ENCODE results near the gene BLOC1S5. TPM values are rescaled to one million over a fixed set of nuclear protein-coding genes. Genes with fewer than 3 reads are reported as not detected.

Gene BLOC1S5
- total RNA-seq, 3 donors from 2014 or later = 12.5 to 26.2 (median 16.6) TPM

DNA sequence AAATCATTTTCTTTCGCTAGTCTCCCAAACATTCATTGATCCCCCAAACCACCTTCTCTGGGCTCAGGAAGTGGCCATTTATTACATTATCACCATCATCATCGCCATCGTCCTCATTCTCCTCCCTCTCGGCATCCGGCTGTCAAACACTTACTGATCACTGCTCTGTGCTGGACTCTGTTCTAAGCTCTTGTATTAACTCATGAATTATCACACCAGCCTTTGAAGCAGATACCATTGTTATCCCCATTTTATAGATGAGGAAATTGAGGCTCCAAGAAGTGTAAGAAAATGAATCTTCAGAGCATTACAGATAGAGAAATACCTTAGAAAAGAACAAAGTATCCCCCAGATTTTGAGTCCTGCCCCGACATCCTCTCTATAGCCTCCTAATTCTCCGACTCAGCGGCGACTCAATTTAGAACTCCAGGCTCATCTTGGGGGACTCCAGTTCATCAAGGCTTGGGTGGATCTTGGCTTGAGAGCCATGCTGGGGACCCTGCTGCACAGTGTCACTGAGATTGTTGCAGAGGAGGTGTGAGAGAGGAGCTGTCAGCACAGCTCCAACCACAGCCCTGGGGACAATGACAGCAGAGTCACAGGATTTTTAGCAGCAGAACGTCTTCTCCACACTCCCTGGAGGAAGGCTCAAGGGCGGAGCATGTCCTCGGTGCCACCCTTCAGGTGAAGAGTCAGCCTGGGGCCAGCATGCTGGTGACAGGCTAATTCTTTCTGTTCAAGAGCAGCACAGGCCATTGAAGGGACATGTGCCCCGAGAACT is 44.8 kb upstream of the BLOC1S5 start:
- Histone ChIP-seq H3K4me1 (no peaks in the 10 kb centered on the region), H3K9me3 (no peaks in the 10 kb centered on the region), H3K36me3 (no peaks in the 10 kb centered on the region), H3K4me3 (no peak overlapping the region), H3K27ac (no peak overlapping the region), H3K27me3 (no peaks in the 10 kb centered on the region)
- no peak for DNase-seq (ENCODE audit: low spot score in 2 of 2)
- intact Hi-C loops (cut with DNase I; ENCODE audit: low total_unique reads) = no loop called here
- TF ChIP-seq, protein P1, sequence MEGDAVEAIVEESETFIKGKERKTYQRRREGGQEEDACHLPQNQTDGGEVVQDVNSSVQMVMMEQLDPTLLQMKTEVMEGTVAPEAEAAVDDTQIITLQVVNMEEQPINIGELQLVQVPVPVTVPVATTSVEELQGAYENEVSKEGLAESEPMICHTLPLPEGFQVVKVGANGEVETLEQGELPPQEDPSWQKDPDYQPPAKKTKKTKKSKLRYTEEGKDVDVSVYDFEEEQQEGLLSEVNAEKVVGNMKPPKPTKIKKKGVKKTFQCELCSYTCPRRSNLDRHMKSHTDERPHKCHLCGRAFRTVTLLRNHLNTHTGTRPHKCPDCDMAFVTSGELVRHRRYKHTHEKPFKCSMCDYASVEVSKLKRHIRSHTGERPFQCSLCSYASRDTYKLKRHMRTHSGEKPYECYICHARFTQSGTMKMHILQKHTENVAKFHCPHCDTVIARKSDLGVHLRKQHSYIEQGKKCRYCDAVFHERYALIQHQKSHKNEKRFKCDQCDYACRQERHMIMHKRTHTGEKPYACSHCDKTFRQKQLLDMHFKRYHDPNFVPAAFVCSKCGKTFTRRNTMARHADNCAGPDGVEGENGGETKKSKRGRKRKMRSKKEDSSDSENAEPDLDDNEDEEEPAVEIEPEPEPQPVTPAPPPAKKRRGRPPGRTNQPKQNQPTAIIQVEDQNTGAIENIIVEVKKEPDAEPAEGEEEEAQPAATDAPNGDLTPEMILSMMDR (IDR thresholded peaks at IDR 0.05) = no peak
- TF ChIP-seq POLR2AphosphoS5 (IDR thresholded peaks at IDR 0.05) (no peak), POLR2A (IDR thresholded peaks at IDR 0.05) (no peak)

DNA sequence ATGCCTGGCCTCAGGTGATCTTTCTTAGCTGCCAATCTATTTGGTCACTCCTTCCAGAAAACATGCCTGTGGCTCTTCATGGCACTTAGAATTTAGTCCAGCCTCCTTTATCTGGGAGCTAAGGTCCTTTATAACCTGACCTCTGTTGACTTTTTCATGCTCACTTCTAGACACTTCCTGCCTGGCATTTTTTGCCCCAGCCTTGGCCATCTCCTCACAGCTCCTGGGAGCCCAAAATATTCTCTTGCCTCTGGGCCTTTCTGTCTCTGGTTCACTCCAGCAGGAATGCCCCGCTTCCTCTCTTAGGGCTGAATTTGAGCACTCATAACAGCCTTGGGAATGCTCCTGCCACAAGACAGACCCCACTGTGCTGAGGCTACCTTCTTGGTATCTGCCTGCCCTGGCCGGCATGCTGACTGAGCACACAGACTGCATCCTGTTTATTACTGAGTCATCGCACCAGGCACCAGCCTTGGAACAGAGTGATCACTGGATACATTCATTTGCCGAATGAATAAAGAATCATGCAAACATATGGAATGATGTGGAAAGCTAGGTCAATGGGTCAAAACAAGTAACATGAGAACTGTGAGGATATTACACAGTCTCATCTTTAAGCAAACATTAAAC is 44.0 kb upstream of the BLOC1S5 start:
- Histone ChIP-seq H3K27me3 (no peaks in the 10 kb centered on the region), H3K36me3 (no peaks in the 10 kb centered on the region), H3K4me1 (no peaks in the 10 kb centered on the region), H3K9me3 (no peaks in the 10 kb centered on the region), H3K27ac (peak overlapping the region in 1 of 2 donors; percentile 23), H3K4me3 (no peak overlapping the region)
- no peak for DNase-seq (ENCODE audit: low spot score in 2 of 2)
- TF ChIP-seq, protein P1 (IDR thresholded peaks at IDR 0.05) = no peak
- TF ChIP-seq POLR2AphosphoS5 (IDR thresholded peaks at IDR 0.05) = no peak
- intact Hi-C loops (cut with DNase I; ENCODE audit: low total_unique reads) = no loop called here

DNA sequence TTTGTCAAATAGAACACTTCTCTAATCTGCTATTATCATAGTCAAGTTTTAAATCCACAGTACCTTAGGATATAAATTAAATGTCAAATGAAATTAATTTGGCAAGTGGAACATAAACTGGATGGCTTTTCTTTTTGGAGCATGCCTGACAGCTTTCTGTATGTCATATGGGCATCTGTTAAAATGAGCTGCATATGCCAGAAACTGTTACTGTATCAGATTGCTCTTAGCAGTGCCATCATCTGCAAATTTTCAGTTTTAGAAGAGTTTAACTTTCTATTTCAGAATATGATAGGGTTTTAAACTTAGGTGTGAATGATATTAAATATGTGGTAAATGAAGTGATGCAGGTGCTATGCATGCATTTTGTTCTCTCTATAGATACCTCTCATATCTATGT is 41.6 kb upstream of the BLOC1S5 start:
- intact Hi-C loops (cut with DNase I; ENCODE audit: low total_unique reads) = no loop called here
- Histone ChIP-seq H3K9me3 (no peaks in the 10 kb centered on the region), H3K27me3 (no peaks in the 10 kb centered on the region), H3K4me1 (no peaks in the 10 kb centered on the region), H3K27ac (no peak overlapping the region), H3K36me3 (no peaks in the 10 kb centered on the region), H3K4me3 (no peak overlapping the region)
- TF ChIP-seq POLR2A (IDR thresholded peaks at IDR 0.05) (no peak), POLR2AphosphoS5 (IDR thresholded peaks at IDR 0.05) (no peak)
- TF ChIP-seq, protein P1 (IDR thresholded peaks at IDR 0.05) = no peak
- no peak for DNase-seq (ENCODE audit: low spot score in 2 of 2)

DNA sequence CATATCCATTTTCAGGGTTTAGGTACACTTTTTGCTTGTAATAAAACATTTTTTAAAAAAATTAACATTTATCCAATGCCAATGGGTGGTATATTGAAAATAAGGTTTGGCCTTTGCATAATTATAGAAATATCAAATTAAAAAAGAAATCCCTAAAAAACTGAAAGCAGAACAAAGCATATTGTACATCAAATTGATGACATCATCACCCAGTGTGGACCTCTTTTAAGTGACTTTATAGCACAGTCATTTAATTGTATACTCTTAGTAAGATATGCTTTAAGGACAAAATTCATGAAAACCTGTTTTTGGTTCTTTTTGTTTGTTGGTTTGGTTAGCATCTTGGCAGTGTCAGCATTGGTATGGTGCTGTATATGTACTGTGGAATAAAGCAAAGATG is 39.5 kb upstream of the BLOC1S5 start:
- no peaks in the 10 kb centered on the region for H3K36me3 ChIP-seq
- no peaks in the 10 kb centered on the region for H3K27me3 ChIP-seq
- H3K27ac ChIP-seq = no peak overlapping the region
- no peak for DNase-seq (ENCODE audit: low spot score in 2 of 2)
- no peak overlapping the region for H3K4me3 ChIP-seq
- intact Hi-C loops (cut with DNase I; ENCODE audit: low total_unique reads) = loop anchor here (5.0 kb wide), 1 partner anchor 41 kb away; the partner anchor contains the start of gene BLOC1S5
- H3K4me1 ChIP-seq = no peaks in the 10 kb centered on the region
- TF ChIP-seq POLR2A (IDR thresholded peaks at IDR 0.05) = no peak
- no peaks in the 10 kb centered on the region for H3K9me3 ChIP-seq

DNA sequence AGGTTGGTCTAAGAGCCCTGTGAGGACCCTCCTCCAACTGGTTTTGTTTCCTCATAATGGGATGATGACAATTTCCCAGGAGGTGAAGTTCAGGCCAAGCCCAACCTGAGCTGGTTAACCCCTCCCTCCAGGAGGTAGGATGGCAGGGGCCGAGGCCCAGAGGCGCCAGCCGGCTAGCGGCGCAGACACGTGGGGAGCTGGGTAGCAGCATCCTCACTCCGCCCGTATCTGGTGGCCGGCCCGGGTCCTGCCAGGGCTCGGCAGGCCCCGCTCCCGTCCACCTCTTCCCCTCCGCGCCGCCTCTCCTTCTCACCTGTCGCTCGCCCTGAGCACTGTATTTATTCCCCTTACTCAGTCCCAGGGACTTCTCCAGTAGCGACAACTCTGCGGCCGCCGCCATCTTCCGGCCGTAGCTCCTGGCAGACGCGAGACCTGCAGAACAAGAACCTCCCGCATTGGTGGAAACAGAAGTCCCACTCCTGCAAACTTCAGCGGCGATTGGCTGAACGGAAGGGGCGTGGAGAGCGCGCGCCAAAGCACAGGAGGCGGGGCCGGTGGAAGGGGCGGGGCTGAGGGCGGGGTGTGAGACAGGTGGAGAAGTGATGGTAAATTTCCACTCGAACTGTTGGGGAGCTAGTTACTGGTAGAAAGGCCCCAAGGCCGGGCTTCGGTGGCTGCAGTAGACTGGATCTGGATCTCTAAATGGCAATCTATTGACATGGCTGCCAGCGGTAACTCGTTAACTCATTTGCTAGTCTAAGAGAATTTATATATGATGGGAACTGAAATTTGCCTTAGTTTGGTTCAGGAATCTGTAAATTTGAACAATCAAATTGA is 38.2 kb upstream of the BLOC1S5 start, which contains the start of gene EEF1E1:
EEF1E1 (minus strand) TSS at position 427 of the 837 bp plus-strand sequence; CDS start at position 400, 27 bp downstream.
- TF ChIP-seq, protein P1 (IDR thresholded peaks at IDR 0.05) = no peak
- TF ChIP-seq POLR2A (IDR thresholded peaks at IDR 0.05) = no peak
- peak; percentile 46 to 59 (median 54) for TF ChIP-seq POLR2AphosphoS5 (IDR thresholded peaks at IDR 0.05)
- Histone ChIP-seq H3K36me3 (no peaks in the 10 kb centered on the region), H3K27me3 (no peaks in the 10 kb centered on the region), H3K9me3 (no peaks in the 10 kb centered on the region), H3K4me1 (no peaks in the 10 kb centered on the region), H3K4me3 (peak within 1 kb of the TSS; percentile 68 to 94 (median 73)), H3K27ac (peak within 1 kb of the TSS; percentile 72 to 78)
- intact Hi-C loops (cut with DNase I; ENCODE audit: low total_unique reads) = loop anchor here (5.0 kb wide), 1 partner anchor 40 kb away; the partner anchor contains the start of gene BLOC1S5
- DNase-seq (ENCODE audit: low spot score in 2 of 2) = peak; percentile 94 to 96
